ENCODE measurements around the gene FMOD. TPM values are rescaled to one million over a fixed set of nuclear protein-coding genes. Genes with fewer than 3 reads are reported as not detected.

The FMOD gene
- polyA plus RNA-seq, 4 donors = 0.89 to 59.5 (median 8.3) TPM

GRCh38 chr1:203367057-203367456 is 16.1 kb upstream of the FMOD start:
- Histone ChIP-seq H3K9me3 (ENCODE audit: control insufficient read depth in 2 of 2, insufficient read depth in 1 of 2, low read depth in 1 of 2, low read length in 1 of 2) (no peaks in the 10 kb centered on the region), H3K4me1 (ENCODE audit: control insufficient read depth in 3 of 3, insufficient read depth in 2 of 3, low read depth in 1 of 3, low read length in 2 of 3) (peaks cover 0 to 60% (median 2%) of the 10 kb centered on the region in 3 donors), H3K36me3 (ENCODE audit: control insufficient read depth in 3 of 3, insufficient read depth in 2 of 3, low read depth in 1 of 3, low read length in 3 of 3) (no peaks in the 10 kb centered on the region), H3K4me3 (ENCODE audit: low read depth in 1 of 3, low read length in 3 of 3) (no peak overlapping the region), H3K27ac (ENCODE audit: low read depth in 1 of 3, low read length in 2 of 3) (peak overlapping the region in 1 of 3 donors; percentile 59), H3K27me3 (ENCODE audit: control insufficient read depth in 3 of 3, insufficient read depth in 3 of 3, low read length in 3 of 3) (no peaks in the 10 kb centered on the region)
- DNase-seq = no peak
- no peak for FAIRE-seq
- 12 to 53% (median 15%) methylated on average over 4 of the region's 4 CpGs for WGBS, 3 donors

- H3K4me1 ChIP-seq (ENCODE audit: control insufficient read depth in 3 of 3, insufficient read depth in 2 of 3, low read depth in 1 of 3, low read length in 2 of 3) = peaks cover 0 to 60% (median 2%) of the 10 kb centered on the region in 3 donors
- no peaks in the 10 kb centered on the region for H3K9me3 ChIP-seq (ENCODE audit: control insufficient read depth in 2 of 2, insufficient read depth in 1 of 2, low read depth in 1 of 2, low read length in 1 of 2)
- no peaks in the 10 kb centered on the region for H3K36me3 ChIP-seq (ENCODE audit: control insufficient read depth in 3 of 3, insufficient read depth in 2 of 3, low read depth in 1 of 3, low read length in 3 of 3)
- H3K4me3 ChIP-seq (ENCODE audit: low read depth in 1 of 3, low read length in 3 of 3) = no peak overlapping the region
- H3K27me3 ChIP-seq (ENCODE audit: control insufficient read depth in 3 of 3, insufficient read depth in 3 of 3, low read length in 3 of 3) = no peaks in the 10 kb centered on the region
- FAIRE-seq (no peak), DNase-seq (no peak)
- peak overlapping the region in 1 of 3 donors; percentile 59 for H3K27ac ChIP-seq (ENCODE audit: low read depth in 1 of 3, low read length in 2 of 3)
- WGBS, 3 donors = 74 to 83% (median 79%) methylated on average over 3 of the region's 3 CpGs
These were observed 15.6 kb upstream of the FMOD start for GRCh38 chr1:203366476-203366875.

GRCh38 chr1:203364806-203365205 is 13.9 kb upstream of the FMOD start:
- Histone ChIP-seq H3K4me3 (ENCODE audit: low read depth in 1 of 3, low read length in 3 of 3) (no peak overlapping the region), H3K27ac (ENCODE audit: low read depth in 1 of 3, low read length in 2 of 3) (peak overlapping the region in 1 of 3 donors; percentile 94), H3K36me3 (ENCODE audit: control insufficient read depth in 3 of 3, insufficient read depth in 2 of 3, low read depth in 1 of 3, low read length in 3 of 3) (no peaks in the 10 kb centered on the region), H3K4me1 (ENCODE audit: control insufficient read depth in 3 of 3, insufficient read depth in 2 of 3, low read depth in 1 of 3, low read length in 2 of 3) (peaks cover 0 to 60% (median 2%) of the 10 kb centered on the region in 3 donors), H3K9me3 (ENCODE audit: control insufficient read depth in 2 of 2, insufficient read depth in 1 of 2, low read depth in 1 of 2, low read length in 1 of 2) (no peaks in the 10 kb centered on the region), H3K27me3 (ENCODE audit: control insufficient read depth in 3 of 3, insufficient read depth in 3 of 3, low read length in 3 of 3) (no peaks in the 10 kb centered on the region)
- 20 to 42% (median 24%) methylated on average over 4 of the region's 4 CpGs for WGBS, 3 donors
- FAIRE-seq = no peak
- peak in 1 of 2 donors; percentile 47 for DNase-seq

DNA sequence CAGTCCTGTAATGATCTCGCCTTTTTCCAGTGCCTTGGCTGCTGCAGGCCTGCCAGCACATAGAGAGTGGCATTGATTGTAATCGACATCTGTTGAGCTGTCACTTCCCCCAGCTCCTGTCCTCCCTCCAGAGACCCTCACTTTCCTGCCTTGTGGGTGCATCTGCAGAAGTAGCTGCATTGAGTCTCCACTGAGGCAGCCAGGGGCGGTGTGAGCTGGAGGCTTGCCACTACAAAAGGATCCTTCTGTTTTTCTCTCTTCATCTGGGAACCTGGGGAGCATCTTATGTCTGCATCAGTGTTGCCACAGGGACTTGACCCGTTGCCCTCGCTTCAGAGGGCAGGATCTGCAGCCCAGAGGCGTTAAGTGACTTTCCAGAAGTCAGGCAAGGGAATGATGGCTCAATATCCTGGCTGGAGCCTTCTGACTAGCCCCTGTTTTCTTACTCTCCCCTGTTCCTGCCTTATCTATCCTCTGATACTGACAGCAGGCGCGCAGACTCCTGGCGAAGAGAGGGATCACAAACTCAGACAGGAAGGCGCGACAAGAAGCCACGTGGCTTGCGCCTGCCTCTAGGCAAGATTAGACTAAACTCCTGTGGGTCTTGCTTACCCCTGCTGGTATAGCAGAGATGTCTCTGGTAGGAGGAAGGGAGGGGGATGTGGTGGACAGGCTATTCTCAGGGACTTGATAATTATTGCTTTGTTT is 13.3 kb upstream of the FMOD start:
- Histone ChIP-seq H3K9me3 (ENCODE audit: control insufficient read depth in 2 of 2, insufficient read depth in 1 of 2, low read depth in 1 of 2, low read length in 1 of 2) (no peaks in the 10 kb centered on the region), H3K27ac (ENCODE audit: low read depth in 1 of 3, low read length in 2 of 3) (peak overlapping the region in 1 of 3 donors; percentile 94), H3K36me3 (ENCODE audit: control insufficient read depth in 3 of 3, insufficient read depth in 2 of 3, low read depth in 1 of 3, low read length in 3 of 3) (no peaks in the 10 kb centered on the region), H3K27me3 (ENCODE audit: control insufficient read depth in 3 of 3, insufficient read depth in 3 of 3, low read length in 3 of 3) (no peaks in the 10 kb centered on the region), H3K4me3 (ENCODE audit: low read depth in 1 of 3, low read length in 3 of 3) (no peak overlapping the region), H3K4me1 (ENCODE audit: control insufficient read depth in 3 of 3, insufficient read depth in 2 of 3, low read depth in 1 of 3, low read length in 2 of 3) (peaks cover 0 to 59% (median 2%) of the 10 kb centered on the region in 3 donors)
- FAIRE-seq = no peak
- WGBS, 3 donors = 14 to 51% (median 38%) methylated on average over 13 of the region's 13 CpGs
- peak; percentile 61 to 93 for DNase-seq

GRCh38 chr1:203362720-203363025 is 11.8 kb upstream of the FMOD start:
- no peaks in the 10 kb centered on the region for H3K9me3 ChIP-seq (ENCODE audit: control insufficient read depth in 2 of 2, insufficient read depth in 1 of 2, low read depth in 1 of 2, low read length in 1 of 2)
- no peak overlapping the region for H3K27ac ChIP-seq (ENCODE audit: low read depth in 1 of 3, low read length in 2 of 3)
- DNase-seq (no peak), FAIRE-seq (no peak)
- H3K4me1 ChIP-seq (ENCODE audit: control insufficient read depth in 3 of 3, insufficient read depth in 2 of 3, low read depth in 1 of 3, low read length in 2 of 3) = peaks cover 0 to 45% (median 2%) of the 10 kb centered on the region in 3 donors
- H3K36me3 ChIP-seq (ENCODE audit: control insufficient read depth in 3 of 3, insufficient read depth in 2 of 3, low read depth in 1 of 3, low read length in 3 of 3) = no peaks in the 10 kb centered on the region
- H3K4me3 ChIP-seq (ENCODE audit: low read depth in 1 of 3, low read length in 3 of 3) = no peak overlapping the region
- no peaks in the 10 kb centered on the region for H3K27me3 ChIP-seq (ENCODE audit: control insufficient read depth in 3 of 3, insufficient read depth in 3 of 3, low read length in 3 of 3)

GRCh38 chr1:203361945-203362719 is 11.2 kb upstream of the FMOD start:
- FAIRE-seq = no peak
- 39 to 67% (median 43%) methylated on average over 6 of the region's 6 CpGs for WGBS, 3 donors
- H3K27me3 ChIP-seq (ENCODE audit: control insufficient read depth in 3 of 3, insufficient read depth in 3 of 3, low read length in 3 of 3) = no peaks in the 10 kb centered on the region
- peaks cover 0 to 40% (median 2%) of the 10 kb centered on the region in 3 donors for H3K4me1 ChIP-seq (ENCODE audit: control insufficient read depth in 3 of 3, insufficient read depth in 2 of 3, low read depth in 1 of 3, low read length in 2 of 3)
- no peaks in the 10 kb centered on the region for H3K9me3 ChIP-seq (ENCODE audit: control insufficient read depth in 2 of 2, insufficient read depth in 1 of 2, low read depth in 1 of 2, low read length in 1 of 2)
- no peak overlapping the region for H3K4me3 ChIP-seq (ENCODE audit: low read depth in 1 of 3, low read length in 3 of 3)
- H3K27ac ChIP-seq (ENCODE audit: low read depth in 1 of 3, low read length in 2 of 3) = no peak overlapping the region
- no peaks in the 10 kb centered on the region for H3K36me3 ChIP-seq (ENCODE audit: control insufficient read depth in 3 of 3, insufficient read depth in 2 of 3, low read depth in 1 of 3, low read length in 3 of 3)
- DNase-seq = peak in 1 of 2 donors; percentile 64

DNA sequence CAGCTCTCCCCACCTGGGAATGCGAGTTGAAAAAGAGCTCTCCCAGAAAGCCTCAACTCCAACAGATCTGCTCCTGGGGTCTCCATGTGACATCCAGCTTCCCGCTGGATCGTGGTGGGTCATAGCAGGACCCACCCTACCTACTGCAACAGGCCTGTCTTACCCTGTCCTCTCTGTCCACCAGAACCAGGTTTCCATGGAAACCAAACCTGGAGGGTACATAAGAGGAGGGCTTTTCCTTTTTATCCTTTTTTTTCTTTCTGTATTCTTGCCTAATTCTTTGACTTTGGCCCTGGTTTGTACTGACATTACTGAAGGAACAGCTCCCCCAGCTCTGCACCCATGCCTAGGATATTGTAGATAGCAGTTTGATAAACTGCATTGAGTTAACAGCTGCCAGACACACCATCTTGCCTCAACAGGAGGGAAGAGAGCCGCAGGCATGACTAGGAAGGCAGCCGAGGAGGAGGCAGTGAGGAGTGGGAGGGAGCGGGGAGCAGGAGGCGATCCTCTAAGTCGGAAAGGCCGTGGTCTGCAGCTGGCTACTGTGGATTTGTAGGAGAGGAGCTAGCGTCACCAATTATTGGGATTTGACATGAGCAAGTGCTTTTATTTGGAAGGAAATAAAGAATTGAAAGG is 9.7 kb upstream of the FMOD start:
- Histone ChIP-seq H3K27me3 (ENCODE audit: control insufficient read depth in 3 of 3, insufficient read depth in 3 of 3, low read length in 3 of 3) (no peaks in the 10 kb centered on the region), H3K27ac (ENCODE audit: low read depth in 1 of 3, low read length in 2 of 3) (no peak overlapping the region), H3K9me3 (ENCODE audit: control insufficient read depth in 2 of 2, insufficient read depth in 1 of 2, low read depth in 1 of 2, low read length in 1 of 2) (no peaks in the 10 kb centered on the region), H3K4me1 (ENCODE audit: control insufficient read depth in 3 of 3, insufficient read depth in 2 of 3, low read depth in 1 of 3, low read length in 2 of 3) (peaks cover 0 to 26% (median 2%) of the 10 kb centered on the region in 3 donors), H3K4me3 (ENCODE audit: low read depth in 1 of 3, low read length in 3 of 3) (no peak overlapping the region), H3K36me3 (ENCODE audit: control insufficient read depth in 3 of 3, insufficient read depth in 2 of 3, low read depth in 1 of 3, low read length in 3 of 3) (no peaks in the 10 kb centered on the region)
- no peak for DNase-seq
- 88 to 94% (median 91%) methylated on average over 10 of the region's 10 CpGs for WGBS, 3 donors
- FAIRE-seq = no peak

DNA sequence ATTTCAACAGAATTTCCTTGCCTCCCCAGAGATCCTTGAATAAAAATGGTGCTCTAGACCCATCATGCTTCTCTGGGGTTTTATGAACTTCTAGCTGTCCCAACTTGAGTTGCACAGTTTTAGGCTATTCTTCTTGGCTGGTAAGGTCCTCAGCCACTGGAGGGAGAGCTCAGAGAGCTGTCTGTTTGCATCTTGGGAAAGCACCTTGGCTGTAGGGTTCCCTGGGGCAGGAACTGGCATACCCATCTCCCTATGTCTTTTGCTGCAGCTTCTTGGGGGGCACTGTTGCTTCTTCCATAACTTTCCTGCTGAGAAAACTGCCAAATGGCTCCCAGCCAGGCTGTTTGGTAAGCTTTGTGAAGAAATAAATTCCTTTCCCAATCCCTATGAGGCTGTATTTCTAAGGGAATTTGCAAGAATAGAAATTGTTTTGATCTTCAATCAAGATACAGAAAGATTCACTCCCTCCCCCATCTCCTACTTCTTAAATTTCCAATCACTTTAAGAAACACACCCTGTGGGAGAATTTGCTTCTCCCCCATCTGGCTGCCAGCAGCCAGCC is 8.2 kb upstream of the FMOD start:
- Histone ChIP-seq H3K36me3 (ENCODE audit: control insufficient read depth in 3 of 3, insufficient read depth in 2 of 3, low read depth in 1 of 3, low read length in 3 of 3) (no peaks in the 10 kb centered on the region), H3K9me3 (ENCODE audit: control insufficient read depth in 2 of 2, insufficient read depth in 1 of 2, low read depth in 1 of 2, low read length in 1 of 2) (no peaks in the 10 kb centered on the region), H3K27me3 (ENCODE audit: control insufficient read depth in 3 of 3, insufficient read depth in 3 of 3, low read length in 3 of 3) (no peaks in the 10 kb centered on the region), H3K4me3 (ENCODE audit: low read depth in 1 of 3, low read length in 3 of 3) (no peak overlapping the region), H3K4me1 (ENCODE audit: control insufficient read depth in 3 of 3, insufficient read depth in 2 of 3, low read depth in 1 of 3, low read length in 2 of 3) (peaks cover 0 to 11% (median 0%) of the 10 kb centered on the region in 3 donors), H3K27ac (ENCODE audit: low read depth in 1 of 3, low read length in 2 of 3) (no peak overlapping the region)
- no peak for FAIRE-seq
- DNase-seq = no peak

All from small intestine (tissue), 7 donors.